ENCODE results near the gene PDZD2. TPM values are rescaled to one million over a fixed set of nuclear protein-coding genes. Genes with fewer than 3 reads are reported as not detected.
"Not testable (repeated sequence)": the region's sequence is repeated elsewhere in the genome, so short reads cannot be mapped to it uniquely, and the experiment has no call there.

The PDZD2 gene
- total RNA-seq, 2 donors from 2014 or later: 10.3 to 59.5 TPM

GRCh38 chr5:31731016-31731415, 92.1 kb downstream of the PDZD2 start:
- 92% methylated on average over 3 of the region's 3 CpGs for WGBS
- Histone ChIP-seq H3K9me3 (no peaks in the 10 kb centered on the region), H3K4me3 (no peak overlapping the region), H3K27me3 (replicated peaks; ENCODE audit: insufficient read depth) (no peaks in the 10 kb centered on the region), H3K4me1 (replicated peaks) (no peaks in the 10 kb centered on the region), H3K27ac (no peak overlapping the region), H3K36me3 (no peaks in the 10 kb centered on the region)
- TF ChIP-seq POLR2A (IDR thresholded peaks at IDR 0.05) (no peak), CTCF (IDR thresholded peaks at IDR 0.05) (no peak), POLR2AphosphoS5 (IDR thresholded peaks at IDR 0.05) (no peak)
- intact Hi-C loops (cut with DNase I): no loop called here
- DNase-seq (ENCODE audit: low spot score): no peak

- H3K4me3 ChIP-seq: no peak overlapping the region
- WGBS: 77% methylated on average over 3 of the region's 3 CpGs
- H3K4me1 ChIP-seq (replicated peaks): no peaks in the 10 kb centered on the region
- H3K27me3 ChIP-seq (replicated peaks; ENCODE audit: insufficient read depth): no peaks in the 10 kb centered on the region
- H3K36me3 ChIP-seq: no peaks in the 10 kb centered on the region
- DNase-seq (ENCODE audit: low spot score): no peak
- no peaks in the 10 kb centered on the region for H3K9me3 ChIP-seq
- intact Hi-C loops (cut with DNase I): no loop called here
- TF ChIP-seq POLR2AphosphoS5 (IDR thresholded peaks at IDR 0.05) (no peak), CTCF (IDR thresholded peaks at IDR 0.05) (no peak), POLR2A (IDR thresholded peaks at IDR 0.05) (no peak)
- no peak overlapping the region for H3K27ac ChIP-seq
Measured at GRCh38 chr5:31731710-31732301, 92.9 kb downstream of the PDZD2 start.

- DNase-seq (ENCODE audit: low spot score); H3K4me3 ChIP-seq; H3K27me3 ChIP-seq (replicated peaks; ENCODE audit: insufficient read depth); H3K9me3 ChIP-seq; H3K36me3 ChIP-seq; intact Hi-C loops (cut with DNase I); H3K4me1 ChIP-seq (replicated peaks); H3K27ac ChIP-seq: not testable (repeated sequence)
- 95% methylated on average over 12 of the region's 12 CpGs for WGBS
Measured at GRCh38 chr5:31732821-31733220, 93.9 kb downstream of the PDZD2 start.

GRCh38 chr5:31733371-31733770, 94.4 kb downstream of the PDZD2 start:
- H3K36me3 ChIP-seq: no peaks in the 10 kb centered on the region
- no peak overlapping the region for H3K27ac ChIP-seq
- no peaks in the 10 kb centered on the region for H3K4me1 ChIP-seq (replicated peaks)
- WGBS: 55% methylated on average over 11 of the region's 11 CpGs
- no peak for TF ChIP-seq POLR2A (IDR thresholded peaks at IDR 0.05)
- no peak for TF ChIP-seq POLR2AphosphoS5 (IDR thresholded peaks at IDR 0.05)
- no peak for TF ChIP-seq CTCF (IDR thresholded peaks at IDR 0.05)
- no peak overlapping the region for H3K4me3 ChIP-seq
- intact Hi-C loops (cut with DNase I): no loop called here
- no peaks in the 10 kb centered on the region for H3K27me3 ChIP-seq (replicated peaks; ENCODE audit: insufficient read depth)
- no peak for DNase-seq (ENCODE audit: low spot score)
- H3K9me3 ChIP-seq: no peaks in the 10 kb centered on the region

GRCh38 chr5:31736127-31736526, 97.2 kb downstream of the PDZD2 start:
- TF ChIP-seq CTCF (IDR thresholded peaks at IDR 0.05) (no peak), POLR2A (IDR thresholded peaks at IDR 0.05) (no peak), POLR2AphosphoS5 (IDR thresholded peaks at IDR 0.05) (no peak)
- WGBS: 92% methylated on average over 6 of the region's 6 CpGs
- Histone ChIP-seq H3K36me3 (no peaks in the 10 kb centered on the region), H3K4me3 (no peak overlapping the region), H3K27me3 (replicated peaks; ENCODE audit: insufficient read depth) (no peaks in the 10 kb centered on the region), H3K9me3 (no peaks in the 10 kb centered on the region), H3K4me1 (replicated peaks) (no peaks in the 10 kb centered on the region), H3K27ac (no peak overlapping the region)
- intact Hi-C loops (cut with DNase I): no loop called here
- DNase-seq (ENCODE audit: low spot score): no peak

All from prostate gland (tissue), 2 donors.